Measurements from ENCODE around the gene KIAA0513.

KIAA0513 gene

GRCh38 chr16:85107083-85107482, 79.5 kb downstream of the KIAA0513 start:
- no peak for TF ChIP-seq CTCF (IDR thresholded peaks at IDR 0.05)
- no peaks in the 10 kb centered on the region for H3K36me3 Mint-ChIP-seq (ENCODE audit: low read depth)
- peaks cover 20% of the 10 kb centered on the region for H3K4me1 Mint-ChIP-seq

DNA sequence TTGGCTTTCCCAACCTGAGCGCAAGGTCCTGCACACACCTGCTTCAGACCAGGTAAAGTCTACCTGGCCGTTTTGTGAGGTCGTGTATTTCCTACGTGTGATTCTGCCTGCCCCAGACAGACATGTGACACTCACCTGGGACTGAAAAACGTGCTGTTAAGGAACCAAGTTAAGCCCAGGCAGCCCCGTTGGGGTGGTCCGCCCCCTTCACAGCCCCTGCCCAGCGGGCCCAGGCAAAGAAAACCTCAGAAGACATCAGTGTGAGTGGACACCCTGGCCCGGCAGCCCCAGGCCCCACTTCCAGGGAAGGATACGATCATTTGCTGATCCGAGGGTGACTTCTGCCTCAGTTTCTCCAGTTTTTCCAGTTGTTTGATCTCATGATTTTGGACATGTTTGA, 79.9 kb downstream of the KIAA0513 start:
- H3K9me3 Mint-ChIP-seq: no peaks in the 10 kb centered on the region
- H3K4me1 Mint-ChIP-seq: peaks cover 23% of the 10 kb centered on the region
- H3K27ac Mint-ChIP-seq: no peak overlapping the region
- H3K36me3 Mint-ChIP-seq (ENCODE audit: low read depth): no peaks in the 10 kb centered on the region
- no peak overlapping the region for H3K4me3 Mint-ChIP-seq
- H3K27me3 Mint-ChIP-seq (ENCODE audit: low read depth, poor library complexity): peaks cover 36% of the 10 kb centered on the region
- no peak for TF ChIP-seq CTCF (IDR thresholded peaks at IDR 0.05)
- no peak for DNase-seq

More at GRCh38 chr16:85107083-85107482, 79.5 kb downstream of the KIAA0513 start:
- DNase-seq: no peak
- H3K9me3 Mint-ChIP-seq: no peaks in the 10 kb centered on the region
- no peak overlapping the region for H3K27ac Mint-ChIP-seq
- peaks cover 34% of the 10 kb centered on the region for H3K27me3 Mint-ChIP-seq (ENCODE audit: low read depth, poor library complexity)
- no peak overlapping the region for H3K4me3 Mint-ChIP-seq

GRCh38 chr16:85110105-85110504, 82.5 kb downstream of the KIAA0513 start:
- H3K4me1 Mint-ChIP-seq: peaks cover 37% of the 10 kb centered on the region
- no peak overlapping the region for H3K27ac Mint-ChIP-seq
- H3K4me3 Mint-ChIP-seq: no peak overlapping the region
- no peak for TF ChIP-seq CTCF (IDR thresholded peaks at IDR 0.05)
- peaks cover 43% of the 10 kb centered on the region for H3K27me3 Mint-ChIP-seq (ENCODE audit: low read depth, poor library complexity)
- H3K9me3 Mint-ChIP-seq: no peaks in the 10 kb centered on the region
- no peak for DNase-seq
- no peaks in the 10 kb centered on the region for H3K36me3 Mint-ChIP-seq (ENCODE audit: low read depth)

DNA sequence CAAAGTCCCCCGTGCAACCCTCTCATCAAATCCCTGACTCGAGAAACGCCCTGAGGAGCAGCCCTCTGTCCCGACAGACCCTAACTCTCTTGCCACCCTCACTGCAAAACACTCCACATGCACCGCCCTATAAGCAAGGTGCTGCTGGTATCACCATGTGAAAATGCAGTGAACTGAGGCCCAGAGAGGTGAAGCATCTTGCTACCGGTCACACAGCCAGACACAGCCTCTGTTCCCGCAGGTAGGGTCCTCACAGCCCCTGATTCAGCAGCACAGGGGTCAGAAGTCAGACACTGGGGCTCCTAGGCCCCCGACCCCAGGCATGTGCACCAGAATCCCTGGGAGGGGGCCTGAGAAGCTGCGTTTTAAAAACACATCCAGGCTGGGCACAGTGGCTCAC, 83.6 kb downstream of the KIAA0513 start:
- no peaks in the 10 kb centered on the region for H3K9me3 Mint-ChIP-seq
- H3K27ac Mint-ChIP-seq: no peak overlapping the region
- peaks cover 42% of the 10 kb centered on the region for H3K27me3 Mint-ChIP-seq (ENCODE audit: low read depth, poor library complexity)
- H3K4me3 Mint-ChIP-seq: no peak overlapping the region
- DNase-seq: no peak
- H3K4me1 Mint-ChIP-seq: peaks cover 39% of the 10 kb centered on the region
- no peaks in the 10 kb centered on the region for H3K36me3 Mint-ChIP-seq (ENCODE audit: low read depth)
- no peak for TF ChIP-seq CTCF (IDR thresholded peaks at IDR 0.05)

GRCh38 chr16:85112364-85112763, 84.8 kb downstream of the KIAA0513 start, which contains the start of gene CIBAR2:
CIBAR2 (minus strand) TSS chr16:85112472; CDS start chr16:85112352, 120 bp downstream.
- Mint-ChIP-seq H3K27me3 (ENCODE audit: low read depth, poor library complexity) (peaks cover 35% of the 10 kb centered on the region), H3K9me3 (no peaks in the 10 kb centered on the region), H3K27ac (no peak within 1 kb of the TSS), H3K4me1 (peaks cover 44% of the 10 kb centered on the region), H3K36me3 (ENCODE audit: low read depth) (no peaks in the 10 kb centered on the region), H3K4me3 (no peak within 1 kb of the TSS)
- peak; percentile 57 for DNase-seq
- no peak for TF ChIP-seq CTCF (IDR thresholded peaks at IDR 0.05)

GRCh38 chr16:85113168-85113733, 85.7 kb downstream of the KIAA0513 start:
- H3K27ac Mint-ChIP-seq: no peak overlapping the region
- no peak overlapping the region for H3K4me3 Mint-ChIP-seq
- no peak for DNase-seq
- H3K27me3 Mint-ChIP-seq (ENCODE audit: low read depth, poor library complexity): peaks cover 30% of the 10 kb centered on the region
- no peaks in the 10 kb centered on the region for H3K36me3 Mint-ChIP-seq (ENCODE audit: low read depth)
- peaks cover 44% of the 10 kb centered on the region for H3K4me1 Mint-ChIP-seq
- no peak for TF ChIP-seq CTCF (IDR thresholded peaks at IDR 0.05)
- no peaks in the 10 kb centered on the region for H3K9me3 Mint-ChIP-seq

Measured in nephron progenitor cell (in vitro differentiated cells).